ENCODE measurements around the gene INO80D. TPM values are rescaled to one million over a fixed set of nuclear protein-coding genes. Genes with fewer than 3 reads are reported as not detected.
"Not testable (repeated sequence)": the region's sequence is repeated elsewhere in the genome, so short reads cannot be mapped to it uniquely, and the experiment has no call there.

INO80D gene
- total RNA-seq, 4 donors from 2014 or later, result 11.0 to 28.6 (median 21.2) TPM

DNA sequence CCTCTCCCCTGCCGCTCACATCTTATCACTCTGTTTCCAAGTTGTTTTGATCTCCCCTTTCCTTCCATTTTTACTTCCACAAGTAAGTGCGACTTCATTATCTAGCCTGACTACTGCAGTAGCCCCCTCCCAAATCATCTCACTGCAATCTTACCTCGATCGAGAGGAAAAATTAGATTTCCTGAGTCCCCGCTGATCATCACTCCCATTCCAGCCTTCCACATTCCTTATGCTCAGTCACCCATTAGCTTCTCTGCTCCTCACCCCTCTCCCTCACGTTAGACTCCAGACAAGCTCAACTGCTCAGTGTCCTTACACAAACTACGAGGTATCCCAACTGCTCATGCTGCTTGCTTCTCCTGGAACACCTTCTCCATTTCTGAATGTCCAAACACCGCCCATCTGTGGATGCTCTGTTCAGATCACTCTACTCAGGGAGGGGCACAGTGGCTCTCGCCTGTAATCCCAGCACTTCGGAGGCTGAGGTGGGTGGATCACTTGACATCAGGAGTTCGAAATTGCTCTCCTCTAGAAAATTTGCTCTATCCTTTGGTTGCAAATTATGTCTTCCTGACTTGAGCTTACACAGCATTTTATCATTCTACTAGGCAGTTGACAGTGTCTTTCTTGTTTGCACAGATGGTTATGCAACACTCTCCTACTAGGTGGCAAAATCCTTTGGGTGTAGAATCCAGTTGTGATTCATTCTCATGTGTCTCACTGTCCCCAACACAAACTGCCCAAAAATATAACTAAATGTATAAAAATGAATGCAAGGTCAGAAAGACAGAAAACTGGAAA, 96.5 kb downstream of the INO80D start:
- 81 to 87% methylated on average over 9 to 10 of the region's 11 CpGs for WGBS, 2 donors (ENCODE audit: low coverage in 1 of 2)
- no peak for ATAC-seq
- Histone ChIP-seq H3K27me3 (no peaks in the 10 kb centered on the region), H3K4me3 (no peak overlapping the region), H3K4me1 (no peaks in the 10 kb centered on the region), H3K27ac (no peak overlapping the region), H3K36me3 (peaks cover 0 to 45% of the 10 kb centered on the region in 2 donors), H3K9me3 (no peaks in the 10 kb centered on the region)
- TF ChIP-seq EP300 (IDR thresholded peaks at IDR 0.05), result no peak
- no peak for TF ChIP-seq POLR2AphosphoS5 (IDR thresholded peaks at IDR 0.05)
- no peak for TF ChIP-seq POLR2A (IDR thresholded peaks at IDR 0.05)
- TF ChIP-seq CTCF (IDR thresholded peaks at IDR 0.05), result no peak

DNA sequence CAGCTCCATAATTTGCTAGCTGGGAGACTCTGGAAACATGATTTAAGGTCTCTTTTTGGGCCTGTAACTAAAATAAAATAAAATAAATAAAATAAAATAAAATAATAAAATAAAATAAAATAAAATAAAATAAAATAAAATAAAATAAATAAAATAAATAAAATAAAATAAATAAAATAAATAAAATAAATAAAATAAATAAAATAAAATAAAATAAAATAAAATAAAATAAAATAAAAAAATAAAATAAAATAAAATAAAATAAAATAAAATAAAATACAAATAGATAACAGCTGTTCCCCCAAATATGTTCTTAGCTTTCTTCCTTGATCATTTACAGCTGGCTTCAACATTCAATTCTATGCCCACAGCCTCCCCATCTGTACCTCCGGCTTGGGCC, 97.3 kb downstream of the INO80D start:
- peaks cover 0 to 40% of the 10 kb centered on the region in 2 donors for H3K36me3 ChIP-seq
- ATAC-seq, H3K9me3 ChIP-seq, H3K27me3 ChIP-seq, H3K4me1 ChIP-seq, H3K27ac ChIP-seq, H3K4me3 ChIP-seq: not testable (repeated sequence)
- WGBS, 2 donors (ENCODE audit: low coverage in 1 of 2), result 94% methylated on average over 1 of the region's 1 CpG; no CpG with 5 or more reads in 1 of the 2 donors

DNA sequence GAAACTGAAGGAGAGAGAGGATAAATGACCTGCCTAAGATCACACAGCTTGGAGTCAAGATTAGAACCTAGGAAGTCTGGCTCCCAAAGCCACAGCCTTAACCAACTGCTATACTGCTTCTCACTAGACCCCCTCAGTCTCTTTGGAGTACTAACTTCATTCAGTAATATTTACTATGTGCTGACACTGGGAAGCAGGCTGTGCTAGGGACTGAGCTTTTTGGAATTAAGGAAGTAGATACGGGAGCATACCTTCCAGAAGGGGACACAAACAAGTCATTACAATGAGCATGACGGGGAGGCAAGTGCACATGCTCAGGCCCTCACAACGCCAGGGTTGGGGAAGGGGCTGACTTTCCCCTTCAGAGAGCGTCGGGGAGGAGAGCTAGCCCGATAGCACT, 97.7 kb downstream of the INO80D start:
- H3K36me3 ChIP-seq, result peaks cover 0 to 37% of the 10 kb centered on the region in 2 donors
- TF ChIP-seq POLR2AphosphoS5 (IDR thresholded peaks at IDR 0.05) (no peak), CTCF (IDR thresholded peaks at IDR 0.05) (no peak), POLR2A (IDR thresholded peaks at IDR 0.05) (no peak), EP300 (IDR thresholded peaks at IDR 0.05) (no peak)
- H3K27me3 ChIP-seq, result no peaks in the 10 kb centered on the region
- WGBS, 2 donors (ENCODE audit: low coverage in 1 of 2), result 60 to 92% methylated on average over 1 to 2 of the region's 6 CpGs
- H3K4me1 ChIP-seq, result no peaks in the 10 kb centered on the region
- no peak for ATAC-seq
- no peak overlapping the region for H3K27ac ChIP-seq
- H3K9me3 ChIP-seq, result no peaks in the 10 kb centered on the region
- H3K4me3 ChIP-seq, result no peak overlapping the region

DNA sequence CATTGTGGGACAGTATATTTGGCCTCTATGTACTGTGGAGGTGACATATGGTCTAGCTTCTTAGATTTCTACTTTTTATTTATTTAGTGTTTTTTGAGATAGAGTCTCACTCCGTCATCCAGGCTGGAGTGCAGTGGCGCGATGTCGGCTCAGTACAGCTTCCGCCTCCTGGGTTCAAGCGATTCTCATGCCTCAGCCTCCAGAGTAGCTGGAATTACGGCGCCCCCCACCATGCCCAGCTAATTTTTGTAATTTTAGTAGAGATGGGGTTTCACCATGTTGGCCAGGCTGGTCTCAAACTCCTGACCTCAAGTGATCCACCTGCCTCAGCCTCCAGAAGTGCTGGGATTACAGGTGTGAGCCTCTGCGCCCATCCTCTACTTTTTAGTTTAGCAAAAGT, 99.6 kb downstream of the INO80D start:
- ATAC-seq, H3K4me3 ChIP-seq, H3K4me1 ChIP-seq, H3K9me3 ChIP-seq, H3K27me3 ChIP-seq, H3K27ac ChIP-seq: not testable (repeated sequence)
- 93 to 94% methylated on average over 6 to 9 of the region's 9 CpGs for WGBS, 2 donors (ENCODE audit: low coverage in 1 of 2)
- H3K36me3 ChIP-seq, result peaks cover 0 to 20% of the 10 kb centered on the region in 2 donors

- WGBS, 2 donors (ENCODE audit: low coverage in 1 of 2), result 88 to 92% methylated on average over 6 of the region's 6 CpGs
These were observed 101.6 kb downstream of the INO80D start for GRCh38 chr2:205984381-205984780.

More at GRCh38 chr2:205984381-205984780, 101.6 kb downstream of the INO80D start:
- no peaks in the 10 kb centered on the region for H3K4me1 ChIP-seq
- H3K27ac ChIP-seq, result no peak overlapping the region
- H3K4me3 ChIP-seq, result no peak overlapping the region
- no peaks in the 10 kb centered on the region for H3K27me3 ChIP-seq
- no peak for ATAC-seq
- no peaks in the 10 kb centered on the region for H3K9me3 ChIP-seq
- TF ChIP-seq EP300 (IDR thresholded peaks at IDR 0.05) (no peak), POLR2A (IDR thresholded peaks at IDR 0.05) (no peak), CTCF (IDR thresholded peaks at IDR 0.05) (no peak), POLR2AphosphoS5 (IDR thresholded peaks at IDR 0.05) (no peak)
- peaks cover 0 to under 1% of the 10 kb centered on the region in 2 donors for H3K36me3 ChIP-seq
